ENCODE measurements around the gene EEA1.

Gene EEA1

GRCh38 chr12:92899386-92900001, 29.6 kb downstream of the EEA1 start:
- DNase-seq (ENCODE audit: low spot score) = peak; percentile 92
- TF ChIP-seq CTCF (IDR thresholded peaks at IDR 0.05) = no peak
- Histone ChIP-seq H3K27ac (peak overlapping the region; percentile 80 to 85), H3K4me3 (peak overlapping the region; percentile 43)

DNA sequence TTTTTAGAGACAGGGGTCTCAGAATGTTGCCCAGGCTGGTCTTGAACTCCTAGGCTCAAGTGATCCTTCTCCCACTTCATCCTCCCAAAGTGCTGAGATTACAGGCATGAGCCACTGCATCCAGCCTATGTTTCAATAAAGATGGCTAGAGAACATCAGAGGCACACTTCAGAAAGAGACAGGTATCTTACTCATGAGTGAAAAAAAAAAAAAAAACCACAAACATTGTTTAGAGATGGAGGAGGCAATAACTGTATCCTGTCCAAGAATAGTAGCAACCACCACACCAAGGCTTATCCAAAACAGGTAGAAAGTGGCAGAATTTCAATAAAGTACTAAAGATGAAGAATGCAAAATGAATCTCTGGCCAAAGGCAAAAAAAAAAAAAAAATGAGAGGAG, 30.3 kb downstream of the EEA1 start:
- H3K4me3 ChIP-seq = no peak overlapping the region
- no peak for TF ChIP-seq CTCF (IDR thresholded peaks at IDR 0.05)
- H3K27ac ChIP-seq = peak overlapping the region; percentile 80 to 85
- no peak for DNase-seq (ENCODE audit: low spot score)

- no peak for TF ChIP-seq CTCF (IDR thresholded peaks at IDR 0.05)
- H3K4me3 ChIP-seq = no peak overlapping the region
- no peak for DNase-seq (ENCODE audit: low spot score)
- H3K27ac ChIP-seq = no peak overlapping the region
Observed at GRCh38 chr12:92897844-92898243, 31.3 kb downstream of the EEA1 start.

GRCh38 chr12:92890601-92891106, 38.4 kb downstream of the EEA1 start:
- Histone ChIP-seq H3K4me3 (no peak overlapping the region), H3K27ac (no peak overlapping the region)
- no peak for DNase-seq (ENCODE audit: low spot score)
- TF ChIP-seq CTCF (IDR thresholded peaks at IDR 0.05) = no peak

GRCh38 chr12:92886131-92886530, 43.0 kb downstream of the EEA1 start:
- no peak overlapping the region for H3K27ac ChIP-seq
- no peak for TF ChIP-seq CTCF (IDR thresholded peaks at IDR 0.05)
- H3K4me3 ChIP-seq = no peak overlapping the region
- DNase-seq (ENCODE audit: low spot score) = no peak

GRCh38 chr12:92879698-92880322, 49.3 kb downstream of the EEA1 start:
- TF ChIP-seq CTCF (IDR thresholded peaks at IDR 0.05) = no peak
- DNase-seq (ENCODE audit: low spot score) = no peak
- no peak overlapping the region for H3K4me3 ChIP-seq
- H3K27ac ChIP-seq = no peak overlapping the region

GRCh38 chr12:92877904-92878303, 51.2 kb downstream of the EEA1 start:
- DNase-seq (ENCODE audit: low spot score) = no peak
- TF ChIP-seq CTCF (IDR thresholded peaks at IDR 0.05) = no peak
- H3K4me3 ChIP-seq = no peak overlapping the region

More at GRCh38 chr12:92877904-92878303, 51.2 kb downstream of the EEA1 start:
- no peak overlapping the region for H3K27ac ChIP-seq

Data from coronary artery (tissue), 2 donors.